H1 (cell line): ENCODE results near the gene SMIM44. TPM values are rescaled to one million over a fixed set of nuclear protein-coding genes. Genes with fewer than 3 reads are reported as not detected.

Experiments
- CTCF ChIA-PET: fragments of 300-600 bp; sonication (Branson Sonifier 250); formaldehyde crosslinking; loops from one replicate; lab custom pipeline; 2021; ENCODE audit not compliant: partially characterized antibody; lab: Charles Lee
- POLR2A ChIA-PET: fragments of 300-600 bp; sonication (Branson Sonifier 250); formaldehyde crosslinking; loops from one replicate; lab custom pipeline; 2021; ENCODE audit warnings: inconsistent platforms; ENCODE audit not compliant: partially characterized antibody; lab: Charles Lee
- DNase-seq, 2 experiments: peaks; one replicate each; pipeline versions ENCODE4 v3.0.0 to v3.0.0-alpha.2; 2010 to 2022; ENCODE audit warnings: low spot score in 2 of 2, low read depth in 1 of 2, mixed read lengths in 1 of 2
- FAIRE-seq: peaks from 2 replicates; lab custom pipeline; 2011; peaks lifted over from hg19 to GRCh38; lab: Jason Lieb, UNC
- H2AFZ ChIP-seq: 2 replicates; pipeline ENCODE4 v1.8.1; 2012; ENCODE audit warnings: low read length, inconsistent platforms
- H2AK5ac ChIP-seq: 2 replicates; pipeline ENCODE4 v1.6.1; 2013; ENCODE audit warnings: low read depth, low read length
- H2BK120ac ChIP-seq: replicated peaks from 2 replicates; pipeline ENCODE3; 2013; ENCODE audit warnings: low read depth, low read length, inconsistent platforms
- H2BK12ac ChIP-seq: 2 replicates; pipeline ENCODE4 v1.6.1; 2013; ENCODE audit warnings: low read depth, low read length
- H2BK15ac ChIP-seq: 2 replicates; pipeline ENCODE4 v1.6.1; 2013; ENCODE audit warnings: low read length
- H2BK20ac ChIP-seq: 2 replicates; pipeline ENCODE4 v1.6.1; 2013; ENCODE audit warnings: low read length
- H2BK5ac ChIP-seq: 2 replicates; pipeline ENCODE4 v1.6.1; 2013; ENCODE audit warnings: low read depth, low read length
- H3K14ac ChIP-seq: 2 replicates; pipeline ENCODE4 v1.6.1; 2013; ENCODE audit warnings: inconsistent platforms; ENCODE audit not compliant: insufficient read length
- H3K18ac ChIP-seq: 2 replicates; pipeline ENCODE4 v1.6.1; 2013; ENCODE audit warnings: low read length; ENCODE audit errors: extremely low read depth
- H3K23ac ChIP-seq: 2 replicates; pipeline ENCODE4 v1.6.1; 2013; ENCODE audit warnings: inconsistent platforms; ENCODE audit not compliant: insufficient read length
- H3K23me2 ChIP-seq: 2 replicates; pipeline ENCODE4 v1.6.1; 2013; ENCODE audit warnings: low read depth, low read length
- H3K27ac ChIP-seq: 2 replicates; pipeline ENCODE4 v1.6.1; 2011; ENCODE audit warnings: low read depth, low read length, inconsistent platforms
- H3K27me3 ChIP-seq, 4 experiments: replicated peaks in 1 of 4; 1 replicate in 1 of 4; 2 replicates in 3 of 4; pipeline versions ENCODE4 v1.6.1 to v1.8.1; 2011 to 2013; ENCODE audit warnings: low read length in 3 of 4, mild to moderate bottlenecking in 3 of 4, inconsistent platforms in 2 of 4, mixed read lengths in 2 of 4, moderate library complexity in 1 of 4; ENCODE audit not compliant: control insufficient read depth in 3 of 4, insufficient read depth in 3 of 4; ENCODE audit errors: extremely low read depth in 1 of 4
- H3K36me3 ChIP-seq, 4 experiments: 2 replicates each; pipeline versions ENCODE4 v1.6.1 to v1.8.1; 2011 to 2013; ENCODE audit warnings: mild to moderate bottlenecking in 4 of 4, low read length in 3 of 4, moderate library complexity in 2 of 4, control low read depth in 1 of 4, inconsistent platforms in 1 of 4; ENCODE audit not compliant: insufficient read depth in 4 of 4, control insufficient read depth in 2 of 4
- H3K4ac ChIP-seq: replicated peaks from 2 replicates; pipeline ENCODE3; 2013; ENCODE audit warnings: low read length, low read depth, mixed read lengths, inconsistent platforms; ENCODE audit not compliant: insufficient read length
- H3K4me1 ChIP-seq, 4 experiments: replicated peaks in 1 of 4; 1 replicate in 1 of 4; 2 replicates in 3 of 4; pipeline versions ENCODE4 v1.6.1 to v1.8.1; 2011 to 2013; ENCODE audit warnings: low read length in 3 of 4, inconsistent platforms in 2 of 4, mixed read lengths in 1 of 4; ENCODE audit not compliant: insufficient read depth in 4 of 4, control insufficient read depth in 3 of 4
- H3K4me2 ChIP-seq, 2 experiments: 2 replicates each; pipeline versions ENCODE4 v1.6.1 to v1.8.1; 2011 to 2013; ENCODE audit warnings: low read depth in 2 of 2, low read length in 2 of 2, control low read depth in 1 of 2, inconsistent platforms in 1 of 2, mild to moderate bottlenecking in 1 of 2; ENCODE audit not compliant: insufficient read depth in 1 of 2
- H3K4me3 ChIP-seq, 4 experiments: fragments of 200-600, 300-600 bp in 1 of 4; sonication (generic), shearing (Covaris generic), sonication (Bioruptor Twin) in 1 of 4; 2 replicates each; pipeline versions ENCODE4 v1.5.1 to v1.8.1; 2011 to 2016; ENCODE audit warnings: low read length in 4 of 4, low read depth in 3 of 4, control low read depth in 2 of 4, inconsistent platforms in 2 of 4, mild to moderate bottlenecking in 2 of 4, mixed read lengths in 1 of 4, moderate library complexity in 1 of 4; ENCODE audit not compliant: insufficient read depth in 2 of 4; ENCODE audit errors: extremely low read depth in 1 of 4
- H3K56ac ChIP-seq: replicated peaks from 2 replicates; pipeline ENCODE3; 2013; ENCODE audit warnings: low read depth, mild to moderate bottlenecking, mixed read lengths, low read length, inconsistent platforms; ENCODE audit not compliant: insufficient read length
- H3K79me1 ChIP-seq: 2 replicates; pipeline ENCODE4 v1.6.1; 2013; ENCODE audit warnings: low read depth, low read length, control low read depth
- H3K79me2 ChIP-seq, 2 experiments: 2 replicates each; pipeline versions ENCODE4 v1.6.1 to v1.8.1; 2012 to 2013; ENCODE audit warnings: low read length in 2 of 2, mild to moderate bottlenecking in 2 of 2, inconsistent platforms in 1 of 2; ENCODE audit not compliant: insufficient read depth in 2 of 2, control insufficient read depth in 1 of 2
- H3K9ac ChIP-seq, 4 experiments: replicated peaks in 1 of 4; 1 replicate in 1 of 4; 2 replicates in 3 of 4; pipeline versions ENCODE4 v1.6.1 to v1.8.1; 2011 to 2013; ENCODE audit warnings: low read depth in 3 of 4, low read length in 3 of 4, control low read depth in 2 of 4, mild to moderate bottlenecking in 2 of 4, moderate library complexity in 2 of 4, inconsistent platforms in 1 of 4; ENCODE audit errors: extremely low read depth in 1 of 4
- H3K9me3 ChIP-seq, 2 experiments: 2 replicates each; pipeline versions ENCODE4 v1.6.1 to v1.8.1; 2012 to 2013; ENCODE audit warnings: mild to moderate bottlenecking in 2 of 2, moderate library complexity in 2 of 2, control low read depth in 1 of 2, inconsistent platforms in 1 of 2, low read depth in 1 of 2, low read length in 1 of 2, mixed read lengths in 1 of 2; ENCODE audit not compliant: insufficient read depth in 2 of 2
- H4K20me1 ChIP-seq, 2 experiments: replicated peaks in 1 of 2; 2 replicates each; pipeline versions ENCODE3 to v1.8.1; 2011 to 2013; ENCODE audit warnings: inconsistent platforms in 2 of 2, low read length in 2 of 2, mild to moderate bottlenecking in 1 of 2; ENCODE audit not compliant: insufficient read depth in 2 of 2, control insufficient read depth in 1 of 2
- H4K5ac ChIP-seq: 2 replicates; pipeline ENCODE4 v1.6.1; 2013; ENCODE audit warnings: low read length, low read depth, mixed read lengths, inconsistent platforms; ENCODE audit not compliant: insufficient read length
- H4K8ac ChIP-seq: 2 replicates; pipeline ENCODE4 v1.8.0; 2013; ENCODE audit warnings: mild to moderate bottlenecking, moderate library complexity, low read length, inconsistent platforms; ENCODE audit not compliant: insufficient read depth; ENCODE audit errors: extremely low read depth
- H4K91ac ChIP-seq: replicated peaks from 2 replicates; pipeline ENCODE3; 2013; ENCODE audit warnings: low read length, mixed read lengths, inconsistent platforms; ENCODE audit not compliant: insufficient read length
- ATF2 ChIP-seq: IDR thresholded peaks from 2 replicates; pipeline ENCODE4 v1.6.1; 2012; ENCODE audit warnings: low read length, inconsistent platforms
- BRCA1 ChIP-seq: IDR thresholded peaks from 2 replicates; pipeline ENCODE4 v1.6.1; 2012; ENCODE audit warnings: low read depth, low read length, improper control_type of control experiment
- GABPA ChIP-seq: IDR thresholded peaks from 2 replicates; pipeline ENCODE4 v1.6.1; 2011; ENCODE audit warnings: mild to moderate bottlenecking, low read length, moderate library complexity, borderline replicate concordance; ENCODE audit not compliant: insufficient read depth
- NANOG ChIP-seq: IDR thresholded peaks from 2 replicates; pipeline ENCODE4 v1.6.1; 2011; ENCODE audit warnings: low read length, low read depth, mild to moderate bottlenecking, inconsistent platforms; ENCODE audit not compliant: insufficient read depth, poor library complexity, severe bottlenecking
- PHF8 ChIP-seq: fragments of 200-600 bp; sonication (generic); conservative IDR thresholded peaks from 2 replicates; pipeline ENCODE4 v1.7.1; 2012; ENCODE audit warnings: low read depth, mild to moderate bottlenecking, inconsistent platforms, low read length, moderate library complexity
- RAD21 ChIP-seq, 2 experiments: IDR thresholded peaks in 1 of 2; conservative IDR thresholded peaks in 1 of 2; 2 replicates each; pipeline ENCODE4 v1.6.1; 2011; ENCODE audit warnings: low read depth in 2 of 2, low read length in 2 of 2, improper control_type of control experiment in 1 of 2, inconsistent platforms in 1 of 2, mild to moderate bottlenecking in 1 of 2, moderate library complexity in 1 of 2
- SIRT6 ChIP-seq: IDR thresholded peaks from one replicate; pipeline ENCODE4 v1.7.1; 2012; ENCODE audit warnings: low read length, inconsistent platforms
- SP1 ChIP-seq: IDR thresholded peaks from 2 replicates; pipeline ENCODE4 v1.6.1; 2011; ENCODE audit warnings: low read depth, low read length
- SP2 ChIP-seq: IDR thresholded peaks from 2 replicates; pipeline ENCODE4 v1.6.1; 2012; ENCODE audit warnings: mild to moderate bottlenecking, low read length, inconsistent platforms
- TAF7 ChIP-seq: optimal IDR thresholded peaks from 2 replicates; pipeline ENCODE3; 2011; ENCODE audit warnings: low read depth, mild to moderate bottlenecking, inconsistent platforms, low read length, moderate library complexity, borderline replicate concordance
- TCF12 ChIP-seq: IDR thresholded peaks from 2 replicates; pipeline ENCODE4 v1.6.1; 2011; ENCODE audit warnings: low read depth, mild to moderate bottlenecking, low read length
- YY1 ChIP-seq: IDR thresholded peaks from 2 replicates; pipeline ENCODE4 v1.6.1; 2011; ENCODE audit warnings: low read depth, mild to moderate bottlenecking, low read length
- WGBS, 2 experiments: shearing (Covaris generic) in 1 of 2; methylation state at CpG; one replicate each; pipeline versions ENCODE4 v1.1.6 to v1.1.7; 2013 to 2015; ENCODE audit warnings: low lambda C conversion rate in 2 of 2, mixed read lengths in 2 of 2, inconsistent platforms in 1 of 2, low coverage in 1 of 2, missing lambda C conversion rate in 1 of 2; ENCODE audit not compliant: insufficient replicate concordance in 2 of 2, insufficient coverage in 1 of 2, insufficient read length in 1 of 2; ENCODE audit errors: extremely low coverage in 1 of 2, missing lambda C conversion rate in 1 of 2; 5-methylcytosine and 5-hydroxymethylcytosine counted together
- polyA plus RNA-seq, 7 experiments: library from polyadenylated mRNA; depleted of rRNA in 3 of 7; stranded (reverse) in 5 of 7; unstranded in 2 of 7; fragments of >200 nt in 5 of 7; fragments of 200-250 nt in 2 of 7; gene quantifications; 1 replicate in 5 of 7; 2 replicates in 1 of 7; 4 replicates in 1 of 7; pipeline versions ENCODE4 v1.2.1 to v1.2.3, GENCODE V29; 2011 to 2013; ENCODE audit warnings: missing spikeins in 2 of 7, mixed read lengths in 2 of 7
- total RNA-seq: library from RNA; stranded (reverse); fragmentation: NEBNext Ultra II Directional; extraction: Animal tissue kit (Norgen Biotek cat#: 25700); gene quantifications from 2 replicates; pipeline ENCODE4 v1.2.1, GENCODE V29; 2021

The SMIM44 gene
- total and polyA plus RNA-seq, 2 of the 8 experiments (the other 6 are each of a cell fraction or from before 2014, with no cell fraction given), result not detected

GRCh38 chr19:3468211-3468610 is 15.0 kb downstream of the SMIM44 start:
- H4K8ac ChIP-seq, result no peak overlapping the region
- ChIA-PET CTCF (interaction anchor here (3.5 to 6.8 kb wide), 5 partner anchors 15 to 141 kb away, joined by 17 to 97 read pairs (median 27); partner anchors contain the start of genes SMIM24 and SMIM44), POLR2A (no interaction called here)
- no peaks in the 10 kb centered on the region for H3K79me1 ChIP-seq
- H2BK20ac ChIP-seq, result no peak overlapping the region
- H4K5ac ChIP-seq, result no peak overlapping the region
- H4K20me1 ChIP-seq, result no peaks in the 10 kb centered on the region
- no peak for FAIRE-seq
- no peak overlapping the region for H3K14ac ChIP-seq
- H3K4me2 ChIP-seq, result no peak overlapping the region
- H3K27ac ChIP-seq, result no peak overlapping the region
- no peak overlapping the region for H2BK12ac ChIP-seq
- no peak overlapping the region for H3K4ac ChIP-seq
- no peak overlapping the region for H2BK5ac ChIP-seq
- H3K18ac ChIP-seq, result no peak overlapping the region
- H3K23me2 ChIP-seq, result peaks cover 5% of the 10 kb centered on the region; the same call in 1 of the 2 replicates
- no peak overlapping the region for H3K4me3 ChIP-seq
- H2BK120ac ChIP-seq, result no peak overlapping the region
- H2BK15ac ChIP-seq, result no peak overlapping the region
- peaks cover 6 to 10% of the 10 kb centered on the region in 2 experiments; a peak in 3 of 4 replicates for H3K9me3 ChIP-seq
- H2AK5ac ChIP-seq, result no peak overlapping the region
- H3K27me3 ChIP-seq, result peaks cover 10 to 42% (median 31%) of the 10 kb centered on the region in 4 experiments
- no peaks in the 10 kb centered on the region for H3K79me2 ChIP-seq
- no peak overlapping the region for H2AFZ ChIP-seq
- H3K36me3 ChIP-seq, result no peaks in the 10 kb centered on the region; a peak in 1 of 8 replicates
- H4K91ac ChIP-seq, result no peak overlapping the region
- no peak overlapping the region for H3K23ac ChIP-seq
- no peak overlapping the region for H3K56ac ChIP-seq
- peaks cover 0 to 3% (median 1%) of the 10 kb centered on the region in 4 experiments; a peak in 4 of 7 replicates for H3K4me1 ChIP-seq
- 80% methylated on average over 1 of the region's 3 CpGs; no CpG with 5 or more reads in 1 of the 2 experiments for WGBS, 2 experiments
- H3K9ac ChIP-seq, result no peak overlapping the region
- no peak for DNase-seq
- TF ChIP-seq SP1 (no peak), GABPA (no peak), BRCA1 (no peak), PHF8 (no peak), SIRT6 (no peak), TAF7 (no peak), NANOG (no peak), RAD21 (IDR thresholded peaks at IDR 0.05 in 1 of 2, conservative IDR thresholded peaks at IDR 0.05 in 1 of 2; ENCODE audit: low read depth in 2 of 2, low read length in 2 of 2) (no peak), TCF12 (no peak), YY1 (no peak), SP2 (no peak), ATF2 (no peak)
